LNCaP clone FGC (cell line): Measurements from ENCODE around the gene C8A.

Source experiments
- DNase-seq: peaks from one replicate; pipeline ENCODE4 v3.0.0-alpha.2; 2011; ENCODE audit warnings: low read depth
- H3K4me3 ChIP-seq: 2 replicates; pipeline ENCODE4 v1.5.1; 2011; ENCODE audit warnings: mild to moderate bottlenecking, low read depth, low read length, control low read depth
- TF ChIP-seq, protein P1 (sequence below): IDR thresholded peaks from 2 replicates; pipeline ENCODE4 v1.5.1; 2012; ENCODE audit warnings: mild to moderate bottlenecking; ENCODE audit not compliant: control insufficient read depth, insufficient read depth; ENCODE audit errors: extremely low read depth

The C8A gene

GRCh38 chr1:56910441-56910985 is 55.9 kb downstream of the C8A start:
- no peak for DNase-seq
- TF ChIP-seq, protein P1, sequence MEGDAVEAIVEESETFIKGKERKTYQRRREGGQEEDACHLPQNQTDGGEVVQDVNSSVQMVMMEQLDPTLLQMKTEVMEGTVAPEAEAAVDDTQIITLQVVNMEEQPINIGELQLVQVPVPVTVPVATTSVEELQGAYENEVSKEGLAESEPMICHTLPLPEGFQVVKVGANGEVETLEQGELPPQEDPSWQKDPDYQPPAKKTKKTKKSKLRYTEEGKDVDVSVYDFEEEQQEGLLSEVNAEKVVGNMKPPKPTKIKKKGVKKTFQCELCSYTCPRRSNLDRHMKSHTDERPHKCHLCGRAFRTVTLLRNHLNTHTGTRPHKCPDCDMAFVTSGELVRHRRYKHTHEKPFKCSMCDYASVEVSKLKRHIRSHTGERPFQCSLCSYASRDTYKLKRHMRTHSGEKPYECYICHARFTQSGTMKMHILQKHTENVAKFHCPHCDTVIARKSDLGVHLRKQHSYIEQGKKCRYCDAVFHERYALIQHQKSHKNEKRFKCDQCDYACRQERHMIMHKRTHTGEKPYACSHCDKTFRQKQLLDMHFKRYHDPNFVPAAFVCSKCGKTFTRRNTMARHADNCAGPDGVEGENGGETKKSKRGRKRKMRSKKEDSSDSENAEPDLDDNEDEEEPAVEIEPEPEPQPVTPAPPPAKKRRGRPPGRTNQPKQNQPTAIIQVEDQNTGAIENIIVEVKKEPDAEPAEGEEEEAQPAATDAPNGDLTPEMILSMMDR: no peak
- H3K4me3 ChIP-seq: no peak overlapping the region

- TF ChIP-seq, protein P1: no peak
- DNase-seq: no peak
- no peak overlapping the region for H3K4me3 ChIP-seq
Observed at GRCh38 chr1:56911098-56911938, 56.7 kb downstream of the C8A start.

DNA sequence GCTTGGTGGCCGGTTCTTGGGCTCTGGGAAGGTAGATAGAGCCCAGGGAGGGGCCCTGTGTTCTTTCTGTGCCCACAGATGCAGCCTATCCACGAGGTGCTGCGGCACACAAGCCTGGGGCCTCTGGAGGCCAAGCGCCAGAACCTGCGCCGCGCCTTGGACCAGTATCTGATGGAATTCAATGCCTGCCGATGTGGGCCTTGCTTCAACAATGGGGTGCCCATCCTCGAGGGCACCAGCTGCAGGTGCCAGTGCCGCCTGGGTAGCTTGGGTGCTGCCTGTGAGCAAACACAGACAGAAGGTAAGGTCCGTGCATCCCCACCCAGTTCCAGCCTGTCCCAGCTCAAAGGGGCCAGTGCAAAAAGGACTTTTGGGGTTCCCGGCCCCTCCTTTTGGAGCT is 57.7 kb downstream of the C8A start:
- no peak for DNase-seq
- TF ChIP-seq, protein P1: no peak
- H3K4me3 ChIP-seq: no peak overlapping the region

DNA sequence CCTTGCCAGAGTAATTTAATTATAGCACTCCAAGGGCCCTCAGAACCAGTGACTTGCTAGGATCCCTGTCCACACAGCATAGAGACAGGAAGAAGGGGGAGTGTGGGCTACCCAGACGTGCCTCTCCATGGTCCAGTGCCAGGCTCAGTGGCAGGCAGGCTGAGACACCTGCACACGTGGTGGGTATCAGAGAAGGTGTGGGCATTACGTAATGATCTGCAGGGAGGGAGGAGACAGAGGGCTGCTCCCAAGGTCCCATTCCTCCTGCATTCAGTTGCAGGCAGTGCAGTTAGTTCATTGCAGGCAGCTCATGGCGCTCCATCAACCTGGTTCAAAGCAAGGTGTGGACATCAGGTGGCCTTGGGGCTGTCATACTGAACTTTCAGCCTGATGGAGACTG is 61.4 kb downstream of the C8A start:
- no peak for DNase-seq
- H3K4me3 ChIP-seq: no peak overlapping the region
- TF ChIP-seq, protein P1: no peak

DNA sequence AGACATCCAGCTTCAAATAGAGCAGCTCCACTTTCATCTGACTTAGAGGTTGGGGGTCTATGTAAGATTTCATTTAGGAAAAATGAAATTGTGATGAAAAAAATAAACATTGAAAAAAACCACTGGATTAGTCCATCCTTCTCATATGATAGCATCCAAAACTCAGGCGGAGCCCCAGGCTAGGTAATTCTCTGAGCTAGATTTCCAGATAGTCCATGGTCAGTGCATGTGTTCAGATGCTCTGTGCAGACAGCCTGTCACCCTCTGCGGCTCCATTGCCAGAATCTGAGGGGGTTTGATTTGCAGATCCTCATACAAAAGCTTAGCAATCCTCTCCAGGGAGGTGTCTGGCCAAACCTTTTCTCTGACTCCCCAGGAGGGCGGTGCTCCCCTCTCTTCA is 62.0 kb downstream of the C8A start:
- no peak overlapping the region for H3K4me3 ChIP-seq
- TF ChIP-seq, protein P1: no peak
- DNase-seq: no peak

DNA sequence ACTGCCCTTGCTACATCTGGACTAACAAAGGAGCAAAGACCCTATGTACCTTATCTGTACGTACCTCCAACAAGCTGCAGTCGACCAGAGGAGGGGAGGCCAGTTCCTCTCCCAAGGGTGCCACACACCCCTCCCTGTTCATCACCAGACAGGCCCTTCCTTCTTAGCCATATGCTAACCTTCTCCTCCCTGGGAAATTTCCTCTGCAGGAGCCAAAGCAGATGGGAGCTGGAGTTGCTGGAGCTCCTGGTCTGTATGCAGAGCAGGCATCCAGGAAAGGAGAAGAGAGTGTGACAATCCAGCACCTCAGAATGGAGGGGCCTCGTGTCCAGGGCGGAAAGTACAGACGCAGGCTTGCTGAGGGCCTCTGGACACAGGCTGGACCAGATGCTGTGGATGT is 62.8 kb downstream of the C8A start:
- TF ChIP-seq, protein P1: no peak
- DNase-seq: no peak
- no peak overlapping the region for H3K4me3 ChIP-seq
